Liver (tissue), 9 donors: ENCODE data around the gene TLE4. TPM values are rescaled to one million over a fixed set of nuclear protein-coding genes. Genes with fewer than 3 reads are reported as not detected.

Experiments
- DNase-seq: peaks from one replicate; pipeline ENCODE4 v3.0.0-alpha.2; 2017; ENCODE audit warnings: low spot score
- H3K27ac ChIP-seq, 2 donors: one replicate each; pipeline ENCODE4 v1.7.0; 2013; ENCODE audit warnings: inconsistent platforms in 2 of 2, low read length in 2 of 2, control low read depth in 1 of 2, low read depth in 1 of 2, mild to moderate bottlenecking in 1 of 2
- H3K27me3 ChIP-seq, 4 donors: one replicate each; pipeline versions ENCODE4 v1.6.1 to v1.7.0; 2013; ENCODE audit warnings: low read length in 3 of 4, inconsistent platforms in 1 of 4, mild to moderate bottlenecking in 1 of 4, moderate library complexity in 1 of 4; ENCODE audit not compliant: control insufficient read depth in 4 of 4, insufficient read depth in 4 of 4
- H3K36me3 ChIP-seq, 4 donors: one replicate each; pipeline versions ENCODE4 v1.6.1 to v1.7.0; 2013; ENCODE audit warnings: low read length in 3 of 4, mild to moderate bottlenecking in 3 of 4, low read depth in 1 of 4, moderate library complexity in 1 of 4; ENCODE audit not compliant: control insufficient read depth in 4 of 4, insufficient read depth in 3 of 4
- H3K4me1 ChIP-seq, 4 donors: one replicate each; pipeline versions ENCODE4 v1.6.1 to v1.7.0; 2013; ENCODE audit warnings: low read length in 3 of 4, mild to moderate bottlenecking in 3 of 4, moderate library complexity in 1 of 4; ENCODE audit not compliant: control insufficient read depth in 4 of 4, insufficient read depth in 4 of 4
- H3K4me3 ChIP-seq, 3 donors: one replicate each; pipeline versions ENCODE4 v1.6.1 to v1.7.0; 2013; ENCODE audit warnings: low read length in 3 of 3, control low read depth in 1 of 3, low read depth in 1 of 3, mild to moderate bottlenecking in 1 of 3
- H3K9ac ChIP-seq, 2 donors: one replicate each; pipeline ENCODE4 v1.7.0; 2013; ENCODE audit warnings: low read length in 2 of 2, mild to moderate bottlenecking in 2 of 2, moderate library complexity in 2 of 2, control low read depth in 1 of 2, low read depth in 1 of 2
- H3K9me3 ChIP-seq, 4 donors: one replicate each; pipeline versions ENCODE4 v1.6.1 to v1.7.0; 2013; ENCODE audit warnings: low read length in 3 of 4; ENCODE audit not compliant: control insufficient read depth in 4 of 4
- EGR1 ChIP-seq, 2 donors: IDR thresholded peaks; 2 replicates each; pipeline ENCODE4 v1.6.1; 2016 to 2018; ENCODE audit warnings: antibody characterized with exemption in 2 of 2, low read depth in 2 of 2
- FOXA1 ChIP-seq: IDR thresholded peaks from 2 replicates; pipeline ENCODE4 v1.6.1; 2016; ENCODE audit warnings: antibody characterized with exemption
- GABPA ChIP-seq, 2 donors: IDR thresholded peaks in 1 of 2; conservative IDR thresholded peaks in 1 of 2; 2 replicates each; pipeline ENCODE4 v1.6.1; 2016; ENCODE audit warnings: antibody characterized with exemption in 2 of 2, mild to moderate bottlenecking in 1 of 2, moderate library complexity in 1 of 2
- HNF4A ChIP-seq, 2 donors: conservative IDR thresholded peaks; 2 replicates each; pipeline ENCODE4 v1.6.1; 2016; ENCODE audit warnings: antibody characterized with exemption in 2 of 2, mild to moderate bottlenecking in 2 of 2
- HNF4G ChIP-seq: IDR thresholded peaks from 2 replicates; pipeline ENCODE4 v1.6.1; 2016; ENCODE audit warnings: antibody characterized with exemption
- JUND ChIP-seq, 2 donors: IDR thresholded peaks; 2 replicates each; pipeline ENCODE4 v1.6.1; 2016; ENCODE audit warnings: antibody characterized with exemption in 2 of 2
- NR2F2 ChIP-seq: IDR thresholded peaks from 2 replicates; pipeline ENCODE4 v1.6.1; 2016; ENCODE audit warnings: antibody characterized with exemption
- RAD21 ChIP-seq, 2 donors: IDR thresholded peaks; 2 replicates each; pipeline ENCODE4 v1.6.1; 2016; ENCODE audit warnings: antibody characterized with exemption in 2 of 2, mild to moderate bottlenecking in 2 of 2
- RXRA ChIP-seq, 2 donors: IDR thresholded peaks; 2 replicates each; pipeline ENCODE4 v1.6.1; 2017 to 2018; ENCODE audit warnings: antibody characterized with exemption in 2 of 2, mild to moderate bottlenecking in 1 of 2
- SP1 ChIP-seq: IDR thresholded peaks from 2 replicates; pipeline ENCODE4 v1.6.1; 2018; ENCODE audit warnings: antibody characterized with exemption, mild to moderate bottlenecking
- TAF1 ChIP-seq: conservative IDR thresholded peaks from 2 replicates; pipeline ENCODE4 v1.6.1; 2016; ENCODE audit warnings: antibody characterized with exemption, mild to moderate bottlenecking
- YY1 ChIP-seq: IDR thresholded peaks from 2 replicates; pipeline ENCODE4 v1.6.1; 2016; ENCODE audit warnings: antibody characterized with exemption, mild to moderate bottlenecking
- WGBS: extraction: QIAGEN DNeasy Blood & Tissue Kit; methylation state at CpG from one replicate; pipeline ENCODE4 v1.1.7; 2013; 5-methylcytosine and 5-hydroxymethylcytosine counted together
- polyA plus RNA-seq, 2 donors: library from polyadenylated mRNA; stranded (reverse) in 1 of 2; unstranded in 1 of 2; fragments of 200-250 nt in 1 of 2; fragments of >200 nt in 1 of 2; fragmentation: Nextera tagmentation in 1 of 2; extraction: Ambion mirVana in 1 of 2; gene quantifications; one replicate each; pipeline versions ENCODE4 v1.2.1 to v1.2.3, GENCODE V29; 2013 to 2015
- total RNA-seq, 2 donors: library from RNA; depleted of rRNA; stranded (reverse); fragments of >200 nt; gene quantifications; one replicate each; pipeline ENCODE4 v1.2.3, GENCODE V29; 2014
- TF ChIP-seq, protein P1 (sequence below): IDR thresholded peaks from 2 replicates; pipeline ENCODE4 v1.6.1; 2016; ENCODE audit warnings: antibody characterized with exemption
- TF ChIP-seq, protein P2 (sequence below): IDR thresholded peaks from 2 replicates; pipeline ENCODE4 v1.6.1; 2016; ENCODE audit warnings: antibody characterized with exemption
- TF ChIP-seq, protein P3 (sequence below): IDR thresholded peaks from 2 replicates; pipeline ENCODE4 v1.6.1; 2016; ENCODE audit warnings: antibody characterized with exemption
- TF ChIP-seq, protein P4 (sequence below): fragments of 150-350 bp; IDR thresholded peaks from 2 replicates; pipeline ENCODE4 v1.5.1; 2017; ENCODE audit warnings: improper control_type of control experiment, low read depth, low read length; ENCODE audit not compliant: missing input control
- donor health status: healthy.
- donor health status: healthy.
- donor health status: healthy.
- donor health status: healthy.
- donor health status: healthy.

TLE4 gene
- total and polyA plus RNA-seq, 4 donors = 2.5 to 6.6 (median 4.7) TPM

DNA sequence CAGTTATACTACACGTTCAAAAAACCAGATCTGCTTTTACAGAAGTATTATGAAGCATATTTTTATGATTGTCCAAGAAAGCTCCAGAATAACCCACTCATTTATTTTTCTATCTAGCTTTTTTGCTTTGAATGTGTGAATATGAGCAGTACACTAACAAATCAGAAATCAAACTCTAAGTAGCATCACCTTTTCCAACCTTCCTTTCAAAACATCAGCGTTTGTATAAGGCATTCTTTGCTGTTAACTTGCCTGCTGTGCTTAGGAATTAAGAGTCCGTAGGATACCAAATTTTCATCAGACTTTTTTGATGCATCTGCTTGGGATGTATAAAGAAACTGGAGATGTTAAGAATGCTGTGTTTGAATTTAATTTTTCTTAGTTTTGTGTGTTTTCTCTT is 3.8 kb downstream of the TLE4 start (continued):
- TF ChIP-seq, protein P1, sequence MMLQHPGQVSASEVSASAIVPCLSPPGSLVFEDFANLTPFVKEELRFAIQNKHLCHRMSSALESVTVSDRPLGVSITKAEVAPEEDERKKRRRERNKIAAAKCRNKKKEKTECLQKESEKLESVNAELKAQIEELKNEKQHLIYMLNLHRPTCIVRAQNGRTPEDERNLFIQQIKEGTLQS = no peak
- TF ChIP-seq RAD21 (IDR thresholded peaks at IDR 0.05) (no peak), HNF4A (conservative IDR thresholded peaks at IDR 0.05) (no peak), NR2F2 (no peak)
- TF ChIP-seq, protein P2, sequence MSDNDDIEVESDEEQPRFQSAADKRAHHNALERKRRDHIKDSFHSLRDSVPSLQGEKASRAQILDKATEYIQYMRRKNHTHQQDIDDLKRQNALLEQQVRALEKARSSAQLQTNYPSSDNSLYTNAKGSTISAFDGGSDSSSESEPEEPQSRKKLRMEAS = no peak
- TF ChIP-seq, protein P3, sequence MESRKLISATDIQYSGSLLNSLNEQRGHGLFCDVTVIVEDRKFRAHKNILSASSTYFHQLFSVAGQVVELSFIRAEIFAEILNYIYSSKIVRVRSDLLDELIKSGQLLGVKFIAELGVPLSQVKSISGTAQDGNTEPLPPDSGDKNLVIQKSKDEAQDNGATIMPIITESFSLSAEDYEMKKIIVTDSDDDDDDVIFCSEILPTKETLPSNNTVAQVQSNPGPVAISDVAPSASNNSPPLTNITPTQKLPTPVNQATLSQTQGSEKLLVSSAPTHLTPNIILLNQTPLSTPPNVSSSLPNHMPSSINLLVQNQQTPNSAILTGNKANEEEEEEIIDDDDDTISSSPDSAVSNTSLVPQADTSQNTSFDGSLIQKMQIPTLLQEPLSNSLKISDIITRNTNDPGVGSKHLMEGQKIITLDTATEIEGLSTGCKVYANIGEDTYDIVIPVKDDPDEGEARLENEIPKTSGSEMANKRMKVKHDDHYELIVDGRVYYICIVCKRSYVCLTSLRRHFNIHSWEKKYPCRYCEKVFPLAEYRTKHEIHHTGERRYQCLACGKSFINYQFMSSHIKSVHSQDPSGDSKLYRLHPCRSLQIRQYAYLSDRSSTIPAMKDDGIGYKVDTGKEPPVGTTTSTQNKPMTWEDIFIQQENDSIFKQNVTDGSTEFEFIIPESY = no peak

DNA sequence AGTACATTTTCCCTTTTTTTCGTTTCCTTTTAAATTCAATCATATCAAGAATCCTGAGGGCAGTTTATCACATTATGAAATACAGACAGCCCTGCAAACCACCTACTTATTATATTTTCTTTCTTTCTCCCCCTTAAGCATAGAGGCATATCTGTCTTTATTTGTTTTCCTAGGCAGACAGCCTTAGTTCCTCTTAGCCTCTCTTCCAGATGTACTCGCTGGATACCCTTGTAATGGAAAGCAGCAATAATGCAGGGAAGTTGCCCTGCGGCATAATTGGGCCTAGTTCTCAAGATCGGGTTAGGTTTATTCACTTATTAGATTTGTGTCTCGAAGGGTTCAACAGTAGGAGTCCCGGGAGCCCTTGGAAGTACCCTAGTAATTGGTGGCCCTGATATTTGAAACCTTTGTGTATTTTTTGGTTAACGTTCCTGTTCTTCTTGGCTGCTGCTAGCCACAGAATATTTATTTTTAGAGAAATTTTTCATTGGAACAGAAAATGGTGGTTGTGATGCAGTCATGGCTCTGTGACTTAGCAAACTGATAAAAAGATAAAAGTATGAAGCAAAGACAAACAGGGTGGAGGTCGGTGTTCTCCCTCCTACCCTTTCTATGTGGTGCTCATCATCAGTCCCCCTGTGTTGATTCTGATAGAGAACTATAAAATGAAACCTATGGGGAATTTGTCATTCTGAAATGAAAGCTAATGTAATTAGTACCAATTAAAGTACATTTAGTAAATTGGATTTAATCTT is 6.4 kb downstream of the TLE4 start:
- no peak for DNase-seq
- no peak overlapping the region for H3K4me3 ChIP-seq
- 82% methylated on average over 8 of the region's 8 CpGs for WGBS
- H3K4me1 ChIP-seq = peaks cover 0 to 12% (median 4%) of the 10 kb centered on the region in 4 donors
- TF ChIP-seq RXRA (IDR thresholded peaks at IDR 0.05) = no peak
- TF ChIP-seq, protein P1 = no peak
- no peak for TF ChIP-seq EGR1 (IDR thresholded peaks at IDR 0.05; ENCODE audit: low read depth in 2 of 2)
- TF ChIP-seq YY1 = no peak
- no peak for TF ChIP-seq HNF4G
- TF ChIP-seq, protein P3 = no peak
- TF ChIP-seq, protein P4, sequence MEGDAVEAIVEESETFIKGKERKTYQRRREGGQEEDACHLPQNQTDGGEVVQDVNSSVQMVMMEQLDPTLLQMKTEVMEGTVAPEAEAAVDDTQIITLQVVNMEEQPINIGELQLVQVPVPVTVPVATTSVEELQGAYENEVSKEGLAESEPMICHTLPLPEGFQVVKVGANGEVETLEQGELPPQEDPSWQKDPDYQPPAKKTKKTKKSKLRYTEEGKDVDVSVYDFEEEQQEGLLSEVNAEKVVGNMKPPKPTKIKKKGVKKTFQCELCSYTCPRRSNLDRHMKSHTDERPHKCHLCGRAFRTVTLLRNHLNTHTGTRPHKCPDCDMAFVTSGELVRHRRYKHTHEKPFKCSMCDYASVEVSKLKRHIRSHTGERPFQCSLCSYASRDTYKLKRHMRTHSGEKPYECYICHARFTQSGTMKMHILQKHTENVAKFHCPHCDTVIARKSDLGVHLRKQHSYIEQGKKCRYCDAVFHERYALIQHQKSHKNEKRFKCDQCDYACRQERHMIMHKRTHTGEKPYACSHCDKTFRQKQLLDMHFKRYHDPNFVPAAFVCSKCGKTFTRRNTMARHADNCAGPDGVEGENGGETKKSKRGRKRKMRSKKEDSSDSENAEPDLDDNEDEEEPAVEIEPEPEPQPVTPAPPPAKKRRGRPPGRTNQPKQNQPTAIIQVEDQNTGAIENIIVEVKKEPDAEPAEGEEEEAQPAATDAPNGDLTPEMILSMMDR = no peak
- TF ChIP-seq HNF4A (conservative IDR thresholded peaks at IDR 0.05) = no peak
- TF ChIP-seq FOXA1 = no peak
- no peak for TF ChIP-seq GABPA (IDR thresholded peaks at IDR 0.05 in 1 of 2, conservative IDR thresholded peaks at IDR 0.05 in 1 of 2)
- no peak for TF ChIP-seq SP1
- TF ChIP-seq NR2F2 = no peak
- TF ChIP-seq, protein P2 = no peak
- TF ChIP-seq RAD21 (IDR thresholded peaks at IDR 0.05) = no peak
- TF ChIP-seq TAF1 = no peak
- TF ChIP-seq JUND (IDR thresholded peaks at IDR 0.05) = no peak
- H3K27ac ChIP-seq = no peak overlapping the region
- H3K27me3 ChIP-seq = no peaks in the 10 kb centered on the region
- no peak overlapping the region for H3K9ac ChIP-seq
- no peaks in the 10 kb centered on the region for H3K9me3 ChIP-seq
- H3K36me3 ChIP-seq = no peaks in the 10 kb centered on the region
